Upper lobe of left lung (tissue), 4 donors: Measurements from ENCODE around the gene CYGB.

ENCODE experiments used
- EP300 ChIP-seq, 4 donors: sonication (generic); formaldehyde crosslinking; IDR thresholded peaks; one replicate each; pipeline ENCODE4 v1.5.1; 2017; ENCODE audit warnings: antibody characterized with exemption in 4 of 4, control low read depth in 2 of 4
- POLR2A ChIP-seq, 4 donors: fragments of 450-650 bp; IDR thresholded peaks; one replicate each; pipeline ENCODE4 v1.5.1; 2016 to 2017; ENCODE audit warnings: antibody characterized with exemption in 4 of 4, mild to moderate bottlenecking in 2 of 4
- POLR2AphosphoS5 ChIP-seq, 2 donors: sonication (generic); formaldehyde crosslinking; IDR thresholded peaks; one replicate each; pipeline ENCODE4 v1.5.1; 2017; ENCODE audit warnings: antibody characterized with exemption in 2 of 2
- TF ChIP-seq, protein P1 (sequence below), 6 experiments: fragments of 450-650 bp in 4 of 6; fragments of 200-600 bp in 2 of 6; sonication (generic) in 2 of 6; IDR thresholded peaks; one replicate each; pipeline ENCODE4 v1.5.1; 2016 to 2019; ENCODE audit warnings: antibody characterized with exemption in 6 of 6

DNA sequence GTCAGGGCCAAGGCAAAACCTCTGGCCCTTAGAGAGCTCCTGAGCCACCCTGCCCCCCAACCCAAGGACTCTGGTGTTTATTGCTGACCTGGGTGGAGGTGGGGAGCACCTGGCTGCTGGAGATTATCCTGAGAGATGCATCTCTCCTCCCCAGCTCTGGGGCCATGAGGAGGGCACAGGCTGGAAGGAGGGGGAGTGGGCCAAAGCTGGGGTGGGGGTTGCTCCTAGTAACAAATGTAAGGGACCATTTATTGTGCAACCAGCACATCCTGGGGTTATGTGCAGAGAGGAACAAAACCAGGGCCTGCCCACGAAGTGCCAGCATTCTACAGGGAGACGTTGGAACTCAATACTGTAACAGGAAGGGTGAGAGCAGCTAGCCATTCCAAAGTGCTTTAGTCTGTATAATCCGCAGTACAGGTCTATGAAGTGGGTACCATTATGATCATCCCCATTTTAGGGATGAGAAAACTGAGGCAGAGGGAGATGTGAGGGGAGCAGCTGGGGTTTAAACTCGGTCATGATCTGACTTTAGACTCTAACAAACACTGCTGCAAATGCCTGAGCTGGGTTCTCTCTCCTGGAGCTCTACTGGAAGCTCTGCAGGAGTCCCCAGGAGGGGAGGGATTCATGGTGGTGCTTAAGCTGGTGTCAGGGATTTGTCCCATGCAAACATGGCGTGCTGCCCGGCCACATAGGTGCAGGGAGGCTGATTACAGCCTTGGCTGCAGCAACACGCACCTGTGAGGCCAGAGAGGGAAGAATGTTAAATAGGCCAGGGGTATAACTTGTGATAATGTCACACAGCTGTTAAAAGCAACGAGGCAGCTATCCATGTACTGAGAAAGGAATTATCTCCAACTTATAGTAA lies 34.9 kb downstream of the CYGB start:
- TF ChIP-seq, protein P1, sequence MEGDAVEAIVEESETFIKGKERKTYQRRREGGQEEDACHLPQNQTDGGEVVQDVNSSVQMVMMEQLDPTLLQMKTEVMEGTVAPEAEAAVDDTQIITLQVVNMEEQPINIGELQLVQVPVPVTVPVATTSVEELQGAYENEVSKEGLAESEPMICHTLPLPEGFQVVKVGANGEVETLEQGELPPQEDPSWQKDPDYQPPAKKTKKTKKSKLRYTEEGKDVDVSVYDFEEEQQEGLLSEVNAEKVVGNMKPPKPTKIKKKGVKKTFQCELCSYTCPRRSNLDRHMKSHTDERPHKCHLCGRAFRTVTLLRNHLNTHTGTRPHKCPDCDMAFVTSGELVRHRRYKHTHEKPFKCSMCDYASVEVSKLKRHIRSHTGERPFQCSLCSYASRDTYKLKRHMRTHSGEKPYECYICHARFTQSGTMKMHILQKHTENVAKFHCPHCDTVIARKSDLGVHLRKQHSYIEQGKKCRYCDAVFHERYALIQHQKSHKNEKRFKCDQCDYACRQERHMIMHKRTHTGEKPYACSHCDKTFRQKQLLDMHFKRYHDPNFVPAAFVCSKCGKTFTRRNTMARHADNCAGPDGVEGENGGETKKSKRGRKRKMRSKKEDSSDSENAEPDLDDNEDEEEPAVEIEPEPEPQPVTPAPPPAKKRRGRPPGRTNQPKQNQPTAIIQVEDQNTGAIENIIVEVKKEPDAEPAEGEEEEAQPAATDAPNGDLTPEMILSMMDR (IDR thresholded peaks at IDR 0.05): no peak
- TF ChIP-seq POLR2A (IDR thresholded peaks at IDR 0.05): no peak
- TF ChIP-seq EP300 (IDR thresholded peaks at IDR 0.05): no peak
- no peak for TF ChIP-seq POLR2AphosphoS5 (IDR thresholded peaks at IDR 0.05)
